ENCODE measurements around the gene C1orf167.

DNA sequence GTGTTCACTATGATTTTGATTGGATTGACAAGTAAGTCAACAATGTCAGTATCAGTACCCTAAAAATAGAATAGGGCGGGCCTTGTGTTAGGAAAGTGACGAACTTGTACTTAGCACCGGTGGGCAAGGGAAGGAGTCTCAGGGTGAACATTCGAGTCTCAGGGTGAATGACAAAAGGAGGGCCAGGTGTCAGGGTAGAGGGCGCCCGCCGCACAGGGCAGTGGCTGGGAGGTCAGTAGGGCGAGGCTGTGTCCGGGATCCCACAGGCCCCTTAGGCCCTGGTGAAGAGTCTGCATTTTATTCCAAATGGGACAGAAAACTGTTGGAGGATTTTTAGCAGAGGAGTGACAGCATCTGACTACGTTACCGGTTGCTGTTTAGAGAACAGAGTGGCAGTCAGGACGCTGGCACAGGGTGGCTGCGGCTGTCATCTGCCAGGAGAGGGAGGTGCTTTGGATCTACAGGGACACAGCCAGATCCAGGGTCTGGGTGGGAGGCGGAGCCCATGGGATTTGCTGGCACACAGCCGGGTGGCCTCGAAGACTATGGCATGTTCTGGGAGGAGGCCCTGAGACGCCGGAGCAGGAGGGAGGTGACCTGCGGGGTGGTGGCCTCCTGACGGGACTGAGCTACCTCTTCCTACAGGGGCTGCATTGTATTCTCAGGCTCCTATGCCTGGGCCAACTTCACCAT, 15.1 kb upstream of the C1orf167 start:
- TF ChIP-seq, protein P1, sequence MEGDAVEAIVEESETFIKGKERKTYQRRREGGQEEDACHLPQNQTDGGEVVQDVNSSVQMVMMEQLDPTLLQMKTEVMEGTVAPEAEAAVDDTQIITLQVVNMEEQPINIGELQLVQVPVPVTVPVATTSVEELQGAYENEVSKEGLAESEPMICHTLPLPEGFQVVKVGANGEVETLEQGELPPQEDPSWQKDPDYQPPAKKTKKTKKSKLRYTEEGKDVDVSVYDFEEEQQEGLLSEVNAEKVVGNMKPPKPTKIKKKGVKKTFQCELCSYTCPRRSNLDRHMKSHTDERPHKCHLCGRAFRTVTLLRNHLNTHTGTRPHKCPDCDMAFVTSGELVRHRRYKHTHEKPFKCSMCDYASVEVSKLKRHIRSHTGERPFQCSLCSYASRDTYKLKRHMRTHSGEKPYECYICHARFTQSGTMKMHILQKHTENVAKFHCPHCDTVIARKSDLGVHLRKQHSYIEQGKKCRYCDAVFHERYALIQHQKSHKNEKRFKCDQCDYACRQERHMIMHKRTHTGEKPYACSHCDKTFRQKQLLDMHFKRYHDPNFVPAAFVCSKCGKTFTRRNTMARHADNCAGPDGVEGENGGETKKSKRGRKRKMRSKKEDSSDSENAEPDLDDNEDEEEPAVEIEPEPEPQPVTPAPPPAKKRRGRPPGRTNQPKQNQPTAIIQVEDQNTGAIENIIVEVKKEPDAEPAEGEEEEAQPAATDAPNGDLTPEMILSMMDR (IDR thresholded peaks at IDR 0.05) = no peak
- TF ChIP-seq POLR2A (IDR thresholded peaks at IDR 0.05) = no peak
